CD14-positive monocyte (primary cell): ENCODE data around the gene LTBP2. TPM values are rescaled to one million over a fixed set of nuclear protein-coding genes. Genes with fewer than 3 reads are reported as not detected.

Experiments
- DNase-seq, 3 donors: peaks; one replicate each; pipeline ENCODE4 v3.0.0-alpha.2; 2011 to 2022
- H2AFZ ChIP-seq: 2 replicates; pipeline ENCODE4 v1.6.0; 2012; ENCODE audit warnings: mild to moderate bottlenecking, low read depth, low read length, inconsistent platforms; ENCODE audit not compliant: insufficient read depth, poor library complexity, severe bottlenecking
- H3K27ac ChIP-seq, 2 donors: 1 replicate in 1 of 2; 2 replicates in 1 of 2; pipeline ENCODE4 v1.5.1; 2012 to 2013; ENCODE audit warnings: low read length in 2 of 2, control low read depth in 1 of 2, inconsistent platforms in 1 of 2, low read depth in 1 of 2, mild to moderate bottlenecking in 1 of 2
- H3K27me3 ChIP-seq, 2 donors: one replicate each; pipeline versions ENCODE4 v1.6.0 to v1.6.1; 2011 to 2013; ENCODE audit warnings: low read length in 2 of 2; ENCODE audit not compliant: control insufficient read depth in 2 of 2, insufficient read depth in 2 of 2
- H3K36me3 ChIP-seq, 2 donors: replicated peaks in 1 of 2; 1 replicate in 1 of 2; 2 replicates in 1 of 2; pipeline versions ENCODE4 v1.5.1 to v1.6.1; 2012 to 2013; ENCODE audit warnings: low read length in 2 of 2, control low read depth in 1 of 2, inconsistent platforms in 1 of 2, mild to moderate bottlenecking in 1 of 2; ENCODE audit not compliant: insufficient read depth in 2 of 2, control insufficient read depth in 1 of 2
- H3K4me1 ChIP-seq, 2 donors: 1 replicate in 1 of 2; 2 replicates in 1 of 2; pipeline versions ENCODE4 v1.5.1 to v1.6.1; 2012 to 2013; ENCODE audit warnings: low read length in 2 of 2, control low read depth in 1 of 2, inconsistent platforms in 1 of 2, mild to moderate bottlenecking in 1 of 2, moderate library complexity in 1 of 2; ENCODE audit not compliant: insufficient read depth in 2 of 2, control insufficient read depth in 1 of 2
- H3K4me2 ChIP-seq: replicated peaks from 2 replicates; pipeline ENCODE3; 2012; ENCODE audit warnings: low read length, moderate library complexity, mild to moderate bottlenecking; ENCODE audit not compliant: poor library complexity, severe bottlenecking; ENCODE audit errors: extremely low read depth
- H3K4me3 ChIP-seq, 3 experiments: fragments of 200-600 bp in 1 of 3; sonication (generic) in 1 of 3; replicated peaks in 1 of 3; 1 replicate in 2 of 3; 2 replicates in 1 of 3; pipeline ENCODE4 v1.5.1; 2011 to 2013; ENCODE audit warnings: low read length in 3 of 3, mild to moderate bottlenecking in 3 of 3, control low read depth in 2 of 3, low read depth in 2 of 3, inconsistent platforms in 1 of 3, moderate library complexity in 1 of 3
- H3K79me2 ChIP-seq: 2 replicates; pipeline ENCODE4 v1.6.0; 2012; ENCODE audit warnings: mild to moderate bottlenecking, control low read depth, inconsistent platforms, low read length, moderate library complexity; ENCODE audit not compliant: insufficient read depth
- H3K9ac ChIP-seq: 2 replicates; pipeline ENCODE4 v1.6.0; 2017; ENCODE audit warnings: low read length, mild to moderate bottlenecking; ENCODE audit not compliant: insufficient read depth, poor library complexity, severe bottlenecking
- H3K9me3 ChIP-seq, 2 donors: replicated peaks in 1 of 2; 1 replicate in 1 of 2; 2 replicates in 1 of 2; pipeline versions ENCODE4 v1.5.1 to v1.6.1; 2012 to 2013; ENCODE audit warnings: low read length in 2 of 2, control low read depth in 1 of 2; ENCODE audit not compliant: control insufficient read depth in 1 of 2, insufficient read depth in 1 of 2
- H4K20me1 ChIP-seq: 2 replicates; pipeline ENCODE4 v1.6.0; 2012; ENCODE audit warnings: mild to moderate bottlenecking, low read length, control low read depth, moderate library complexity; ENCODE audit not compliant: insufficient read depth
- H3K27ac Mint-ChIP-seq, 7 donors: one replicate each; pipeline ENCODE4 v1.8.0; 2020; ENCODE audit warnings: mild to moderate bottlenecking in 7 of 7, mixed read lengths in 7 of 7, moderate library complexity in 6 of 7, inconsistent platforms in 2 of 7
- H3K27me3 Mint-ChIP-seq, 3 donors: one replicate each; pipeline ENCODE4 v1.8.0; 2021 to 2022; ENCODE audit warnings: low read depth in 3 of 3, mild to moderate bottlenecking in 3 of 3, mixed read lengths in 3 of 3, moderate library complexity in 3 of 3, inconsistent platforms in 1 of 3
- H3K36me3 Mint-ChIP-seq, 2 donors: one replicate each; pipeline ENCODE4 v1.8.0; 2020; ENCODE audit warnings: mixed read lengths in 2 of 2, inconsistent platforms in 1 of 2, mild to moderate bottlenecking in 1 of 2
- H3K4me1 Mint-ChIP-seq: one replicate; pipeline ENCODE4 v1.8.0; 2020; ENCODE audit warnings: mild to moderate bottlenecking, mixed read lengths
- H3K4me3 Mint-ChIP-seq, 2 donors: one replicate each; pipeline ENCODE4 v1.8.0; 2020; ENCODE audit warnings: mild to moderate bottlenecking in 2 of 2, mixed read lengths in 2 of 2, moderate library complexity in 1 of 2
- H3K9me3 Mint-ChIP-seq, 7 donors: one replicate each; pipeline ENCODE4 v1.8.0; 2020 to 2022; ENCODE audit warnings: mixed read lengths in 7 of 7, mild to moderate bottlenecking in 6 of 7, moderate library complexity in 6 of 7, inconsistent platforms in 2 of 7
- CTCF ChIP-seq: fragments of 200-600 bp; IDR thresholded peaks from one replicate; pipeline ENCODE4 v1.8.0; 2022; ENCODE audit warnings: antibody characterized with exemption, mild to moderate bottlenecking
- WGBS: methylation state at CpG from one replicate; pipeline ENCODE4 v1.1.5; 2013; ENCODE audit warnings: missing lambda C conversion rate; ENCODE audit not compliant: insufficient coverage; 5-methylcytosine and 5-hydroxymethylcytosine counted together
- intact Hi-C, 2 donors: fragments of 100-400 bp; cut with micrococcal nuclease; formaldehyde crosslinking; loops; one replicate each; pipeline versions ENCODE4 v1.15.0 to v1.15.1; 2023
- polyA plus RNA-seq, 3 donors: library from polyadenylated mRNA; depleted of rRNA in 1 of 3; unstranded in 2 of 3; stranded (reverse) in 1 of 3; fragments of 300-500 nt in 2 of 3; fragments of >200 nt in 1 of 3; fragmentation: Illumina TruSeq in 2 of 3; gene quantifications; 1 replicate in 2 of 3; 2 replicates in 1 of 3; pipeline ENCODE4 v1.2.3, GENCODE V29; 2012 to 2021

Gene LTBP2
- polyA plus RNA-seq, 3 donors, result 0.04 to 0.24 (median 0.11) TPM

- no peaks in the 10 kb centered on the region for H3K9me3 Mint-ChIP-seq
- H3K36me3 ChIP-seq, result peaks cover 8 to 10% of the 10 kb centered on the region in 2 donors
- no peak overlapping the region for H3K4me3 ChIP-seq
- no peak overlapping the region for H3K9ac ChIP-seq
- no peak overlapping the region for H2AFZ ChIP-seq
- no peak for DNase-seq
- H3K4me3 Mint-ChIP-seq, result no peak overlapping the region
- peaks cover 69 to 86% of the 10 kb centered on the region in 2 donors for H3K4me1 ChIP-seq
- H3K4me1 Mint-ChIP-seq, result peaks cover 63% of the 10 kb centered on the region
- TF ChIP-seq CTCF, result no peak
- H3K36me3 Mint-ChIP-seq, result peaks cover 21 to 24% of the 10 kb centered on the region in 2 donors
- peaks cover 81% of the 10 kb centered on the region for H3K79me2 ChIP-seq
- peaks cover 0 to 1% (median 0%) of the 10 kb centered on the region in 3 donors for H3K27me3 Mint-ChIP-seq
- no peak overlapping the region for H3K4me2 ChIP-seq
- intact Hi-C loops, result loop anchor here (5.0 kb wide), 1 partner anchor 403 kb away; no protein-coding TSS in a partner anchor
- H3K27ac Mint-ChIP-seq, result peak overlapping the region in 1 of 7 donors; percentile 32
- no peaks in the 10 kb centered on the region for H3K27me3 ChIP-seq
- WGBS, result no CpG with 5 or more reads among the region's 1 CpG
- H3K27ac ChIP-seq, result no peak overlapping the region
- H3K9me3 ChIP-seq, result no peaks in the 10 kb centered on the region
- H4K20me1 ChIP-seq, result peaks cover 73% of the 10 kb centered on the region
These were observed 121.6 kb downstream of the LTBP2 start for GRCh38 chr14:74490486-74490885.

- H3K36me3 ChIP-seq, result peaks cover 21 to 26% of the 10 kb centered on the region in 2 donors
- H3K36me3 Mint-ChIP-seq, result peaks cover 34 to 40% of the 10 kb centered on the region in 2 donors
- peak overlapping the region in 1 of 2 donors; percentile 30 for H3K4me3 Mint-ChIP-seq
- H3K9ac ChIP-seq, result no peak overlapping the region
- H3K4me2 ChIP-seq, result peak overlapping the region; percentile 35
- peaks cover 70% of the 10 kb centered on the region for H3K79me2 ChIP-seq
- TF ChIP-seq CTCF, result no peak
- peaks cover 56 to 73% of the 10 kb centered on the region in 2 donors for H3K4me1 ChIP-seq
- peak overlapping the region in 1 of 2 donors; percentile 82 for H3K27ac ChIP-seq
- intact Hi-C loops, result no loop called here
- peaks cover 0 to 1% (median 0%) of the 10 kb centered on the region in 3 donors for H3K27me3 Mint-ChIP-seq
- no peaks in the 10 kb centered on the region for H3K9me3 Mint-ChIP-seq
- H3K27ac Mint-ChIP-seq, result peak overlapping the region; percentile 76 to 93 (median 89)
- H2AFZ ChIP-seq, result no peak overlapping the region
- H3K27me3 ChIP-seq, result no peaks in the 10 kb centered on the region
- H3K4me1 Mint-ChIP-seq, result peaks cover 55% of the 10 kb centered on the region
- DNase-seq, result peak; percentile 86 to 92 (median 91)
- H3K4me3 ChIP-seq, result peak overlapping the region in 1 of 3 experiments; percentile 35
- peaks cover 89% of the 10 kb centered on the region for H4K20me1 ChIP-seq
- H3K9me3 ChIP-seq, result no peaks in the 10 kb centered on the region
These were observed 123.1 kb downstream of the LTBP2 start for GRCh38 chr14:74488786-74489397.
